NCI-H748 (cell line): Measurements from ENCODE around the gene IL13.
"Not testable (repeated sequence)": the region's sequence is repeated elsewhere in the genome, so short reads cannot be mapped to it uniquely, and the experiment has no call there.

Experiments used
- DNase-seq: peaks from one replicate; lab custom pipeline; 2025; ENCODE audit not compliant: unreplicated experiment; lab: John Stamatoyannopoulos, UW

IL13 gene

GRCh38 chr5:132688536-132689339 lies 30.8 kb downstream of the IL13 start:
- DNase-seq = no peak

GRCh38 chr5:132689513-132689912 lies 31.5 kb downstream of the IL13 start:
- no peak for DNase-seq

- no peak for DNase-seq
These were observed 32.2 kb downstream of the IL13 start for GRCh38 chr5:132690156-132690555.

GRCh38 chr5:132691755-132692631 lies 34.0 kb downstream of the IL13 start:
- not testable (repeated sequence) for DNase-seq

GRCh38 chr5:132692632-132692967 lies 34.6 kb downstream of the IL13 start:
- no peak for DNase-seq

GRCh38 chr5:132695956-132696355 lies 38.0 kb downstream of the IL13 start:
- DNase-seq = no peak

- DNase-seq = no peak
These were observed 46.9 kb downstream of the IL13 start for GRCh38 chr5:132704875-132705274.

GRCh38 chr5:132708645-132709044 lies 50.7 kb downstream of the IL13 start:
- DNase-seq = no peak
